Hematopoietic multipotent progenitor cell treated with erythropoietin and hydrocortisone succinate and interleukin-3 and kit ligand, for 8 days (in vitro differentiated cells): ENCODE results near the gene ADGRA1.

Source experiments
- DNase-seq: peaks from one replicate; pipeline ENCODE4 v3.0.0-alpha.2; 2015

Gene ADGRA1

GRCh38 chr10:133114726-133115452 is 27.2 kb downstream of the ADGRA1 start:
- no peak for DNase-seq

- no peak for DNase-seq
These were observed 27.7 kb downstream of the ADGRA1 start for GRCh38 chr10:133115453-133115842.

GRCh38 chr10:133115976-133116375 is 28.3 kb downstream of the ADGRA1 start:
- DNase-seq = no peak

- DNase-seq = no peak
These were observed 28.7 kb downstream of the ADGRA1 start for GRCh38 chr10:133116455-133116854.

- DNase-seq = no peak
These were observed 29.4 kb downstream of the ADGRA1 start for GRCh38 chr10:133117036-133117687.

GRCh38 chr10:133117688-133118071 is 30.0 kb downstream of the ADGRA1 start:
- no peak for DNase-seq

GRCh38 chr10:133121479-133121878 is 33.8 kb downstream of the ADGRA1 start:
- DNase-seq = no peak

- no peak for DNase-seq
These were observed 34.6 kb downstream of the ADGRA1 start for GRCh38 chr10:133122171-133122935.

GRCh38 chr10:133123050-133123745 is 35.5 kb downstream of the ADGRA1 start:
- no peak for DNase-seq

GRCh38 chr10:133123746-133124356 is 36.1 kb downstream of the ADGRA1 start:
- no peak for DNase-seq

- no peak for DNase-seq
These were observed 36.9 kb downstream of the ADGRA1 start for GRCh38 chr10:133124357-133125211.

GRCh38 chr10:133125901-133126300 is 38.2 kb downstream of the ADGRA1 start:
- DNase-seq = no peak

- DNase-seq = no peak
These were observed 38.9 kb downstream of the ADGRA1 start for GRCh38 chr10:133126431-133127290.

GRCh38 chr10:133127291-133128125 is 39.8 kb downstream of the ADGRA1 start:
- DNase-seq = no peak

GRCh38 chr10:133128126-133129070 is 40.7 kb downstream of the ADGRA1 start:
- DNase-seq = no peak

GRCh38 chr10:133129071-133129858 is 41.5 kb downstream of the ADGRA1 start:
- DNase-seq = no peak

- no peak for DNase-seq
These were observed 42.3 kb downstream of the ADGRA1 start for GRCh38 chr10:133129859-133130495.
